Colonic mucosa (tissue), 4 donors: ENCODE measurements around the gene RASGEF1C. TPM values are rescaled to one million over a fixed set of nuclear protein-coding genes. Genes with fewer than 3 reads are reported as not detected.

ENCODE experiments used
- DNase-seq: peaks from one replicate; pipeline ENCODE4 v3.0.0-alpha.2; 2020
- H3K27ac ChIP-seq: fragments of 200-600 bp; one replicate; pipeline ENCODE4 v1.8.0; 2021
- H3K27me3 ChIP-seq: fragments of 200-600 bp; one replicate; pipeline ENCODE4 v1.8.0; 2021
- H3K36me3 ChIP-seq: fragments of 200-600 bp; one replicate; pipeline ENCODE4 v1.8.0; 2021
- H3K4me1 ChIP-seq: fragments of 200-600 bp; one replicate; pipeline ENCODE4 v1.8.0; 2021; ENCODE audit warnings: mild to moderate bottlenecking
- H3K4me3 ChIP-seq: fragments of 200-600 bp; one replicate; pipeline ENCODE4 v1.8.0; 2021
- H3K9ac ChIP-seq, 2 donors: one replicate each; pipeline ENCODE4 v1.7.0; 2013; ENCODE audit warnings: control low read depth in 2 of 2, low read depth in 2 of 2, low read length in 2 of 2
- H3K9me3 ChIP-seq: fragments of 200-600 bp; one replicate; pipeline ENCODE4 v1.8.0; 2021
- intact Hi-C: fragments of 100-400 bp; cut with DNase I; formaldehyde crosslinking; loops from one replicate; pipeline ENCODE4 v1.14.1; 2022
- total RNA-seq, 2 donors: library from RNA; stranded (reverse); fragmentation: NEBNext Ultra II Directional in 1 of 2; extraction: Animal tissue kit (Norgen Biotek cat#: 25700) in 1 of 2; gene quantifications; one replicate each; pipeline ENCODE4 v1.2.1, GENCODE V29; 2021
- TF ChIP-seq, protein P1 (sequence below): fragments of 200-600 bp; IDR thresholded peaks from one replicate; pipeline ENCODE4 v1.8.0; 2022; ENCODE audit warnings: antibody characterized with exemption, mild to moderate bottlenecking
- donor health status: healthy.
- donor health status: DM: no; HTN: no; CAD: no.
- donor health status: DM: no; HTN: no; CAD: no.

RASGEF1C gene
- total RNA-seq, 2 donors from 2014 or later = 0.85 TPM; not detected in 1

DNA sequence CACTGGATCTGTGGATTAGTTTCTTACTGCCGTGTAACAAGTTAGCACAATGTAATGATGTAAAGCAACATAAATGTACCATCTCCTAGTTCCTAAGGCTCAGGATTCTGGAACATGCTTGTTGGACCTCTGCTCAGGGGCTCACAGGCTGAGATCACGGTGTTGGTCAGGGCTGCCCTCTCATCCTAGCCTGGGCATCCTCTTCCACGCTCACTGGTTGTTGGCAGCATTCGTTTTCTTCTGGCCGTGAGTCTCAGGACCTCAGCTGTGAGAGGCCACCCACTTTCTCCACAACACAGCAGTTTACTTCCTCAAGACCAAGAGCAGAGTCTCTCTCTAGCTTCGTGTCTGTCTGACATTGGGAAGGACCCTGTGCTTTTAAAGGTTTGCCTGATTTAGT is 17.3 kb downstream of the RASGEF1C start:
- Histone ChIP-seq H3K27ac (no peak overlapping the region), H3K4me3 (no peak overlapping the region), H3K9me3 (no peaks in the 10 kb centered on the region), H3K27me3 (no peaks in the 10 kb centered on the region), H3K4me1 (no peaks in the 10 kb centered on the region), H3K36me3 (no peaks in the 10 kb centered on the region), H3K9ac (no peak overlapping the region)
- TF ChIP-seq, protein P1, sequence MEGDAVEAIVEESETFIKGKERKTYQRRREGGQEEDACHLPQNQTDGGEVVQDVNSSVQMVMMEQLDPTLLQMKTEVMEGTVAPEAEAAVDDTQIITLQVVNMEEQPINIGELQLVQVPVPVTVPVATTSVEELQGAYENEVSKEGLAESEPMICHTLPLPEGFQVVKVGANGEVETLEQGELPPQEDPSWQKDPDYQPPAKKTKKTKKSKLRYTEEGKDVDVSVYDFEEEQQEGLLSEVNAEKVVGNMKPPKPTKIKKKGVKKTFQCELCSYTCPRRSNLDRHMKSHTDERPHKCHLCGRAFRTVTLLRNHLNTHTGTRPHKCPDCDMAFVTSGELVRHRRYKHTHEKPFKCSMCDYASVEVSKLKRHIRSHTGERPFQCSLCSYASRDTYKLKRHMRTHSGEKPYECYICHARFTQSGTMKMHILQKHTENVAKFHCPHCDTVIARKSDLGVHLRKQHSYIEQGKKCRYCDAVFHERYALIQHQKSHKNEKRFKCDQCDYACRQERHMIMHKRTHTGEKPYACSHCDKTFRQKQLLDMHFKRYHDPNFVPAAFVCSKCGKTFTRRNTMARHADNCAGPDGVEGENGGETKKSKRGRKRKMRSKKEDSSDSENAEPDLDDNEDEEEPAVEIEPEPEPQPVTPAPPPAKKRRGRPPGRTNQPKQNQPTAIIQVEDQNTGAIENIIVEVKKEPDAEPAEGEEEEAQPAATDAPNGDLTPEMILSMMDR = no peak
- DNase-seq = no peak
- intact Hi-C loops = no loop called here

DNA sequence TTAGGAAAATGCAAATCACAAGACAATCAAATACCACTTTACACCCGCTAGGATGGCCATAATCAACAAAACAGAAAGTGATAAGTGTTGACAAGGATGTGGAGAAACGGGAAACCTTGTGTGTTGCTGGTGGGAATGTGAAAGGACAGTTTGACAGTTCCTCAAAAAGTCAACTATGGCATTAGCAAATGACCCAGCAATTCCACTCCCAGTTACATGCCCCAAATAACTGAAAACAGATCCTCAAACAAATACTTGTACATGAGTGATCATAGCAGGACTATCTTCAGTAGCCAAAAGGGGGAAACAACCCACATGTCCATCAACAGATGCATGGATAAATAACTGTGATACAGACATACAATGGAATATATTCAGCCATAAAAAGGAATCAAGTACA is 21.2 kb downstream of the RASGEF1C start:
- no peak overlapping the region for H3K9ac ChIP-seq
- no peaks in the 10 kb centered on the region for H3K36me3 ChIP-seq
- H3K27ac ChIP-seq = no peak overlapping the region
- H3K27me3 ChIP-seq = no peaks in the 10 kb centered on the region
- intact Hi-C loops = no loop called here
- no peaks in the 10 kb centered on the region for H3K4me1 ChIP-seq
- no peaks in the 10 kb centered on the region for H3K9me3 ChIP-seq
- TF ChIP-seq, protein P1 = no peak
- DNase-seq = peak; percentile 7
- H3K4me3 ChIP-seq = no peak overlapping the region

DNA sequence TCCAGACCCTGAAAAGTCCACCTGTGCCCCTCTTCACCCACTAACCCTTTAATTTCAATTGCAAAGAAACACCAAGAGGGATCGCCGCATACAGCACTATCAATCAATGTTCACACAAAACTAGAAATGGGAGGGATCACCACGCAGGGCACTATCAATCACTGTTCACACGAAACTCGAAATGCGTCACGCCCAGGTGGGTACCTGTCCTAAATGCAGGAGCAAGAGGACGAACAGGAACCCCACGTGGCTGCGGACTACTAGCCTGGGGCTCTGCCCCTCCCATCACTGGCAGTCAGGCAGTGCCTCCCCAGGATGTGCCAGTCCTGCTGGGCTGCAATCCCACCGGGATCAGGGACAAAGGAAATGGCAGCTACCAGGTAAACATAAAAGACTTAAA is 28.2 kb downstream of the RASGEF1C start:
- Histone ChIP-seq H3K27me3 (no peaks in the 10 kb centered on the region), H3K4me1 (no peaks in the 10 kb centered on the region), H3K4me3 (no peak overlapping the region), H3K36me3 (no peaks in the 10 kb centered on the region), H3K9ac (no peak overlapping the region), H3K9me3 (no peaks in the 10 kb centered on the region), H3K27ac (no peak overlapping the region)
- intact Hi-C loops = no loop called here
- peak; percentile 6 for DNase-seq
- TF ChIP-seq, protein P1 = no peak

DNA sequence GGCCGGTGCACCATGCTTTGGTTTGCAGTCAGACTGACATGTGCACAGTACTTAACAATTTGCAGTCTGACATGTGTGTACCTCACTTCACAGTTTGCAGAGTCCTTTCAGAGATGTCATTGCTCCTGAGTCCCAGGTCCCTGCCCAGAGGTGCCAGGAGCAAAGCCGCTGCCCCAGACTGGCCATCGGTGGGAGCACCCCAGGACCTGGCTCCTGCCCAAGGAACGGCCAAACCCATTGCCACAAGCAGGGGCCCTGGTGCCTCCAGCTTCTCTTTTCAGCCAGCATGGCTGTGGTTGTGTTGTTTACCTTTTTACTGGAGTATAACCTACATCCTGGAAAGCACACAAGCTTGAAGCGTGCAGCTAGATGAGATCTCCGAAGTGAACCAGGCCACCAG is 28.6 kb downstream of the RASGEF1C start:
- DNase-seq = peak; percentile 13
- no peak overlapping the region for H3K27ac ChIP-seq
- TF ChIP-seq, protein P1 = no peak
- no peak overlapping the region for H3K9ac ChIP-seq
- no peak overlapping the region for H3K4me3 ChIP-seq
- H3K4me1 ChIP-seq = no peaks in the 10 kb centered on the region
- intact Hi-C loops = no loop called here
- H3K27me3 ChIP-seq = no peaks in the 10 kb centered on the region
- no peaks in the 10 kb centered on the region for H3K9me3 ChIP-seq
- H3K36me3 ChIP-seq = no peaks in the 10 kb centered on the region

DNA sequence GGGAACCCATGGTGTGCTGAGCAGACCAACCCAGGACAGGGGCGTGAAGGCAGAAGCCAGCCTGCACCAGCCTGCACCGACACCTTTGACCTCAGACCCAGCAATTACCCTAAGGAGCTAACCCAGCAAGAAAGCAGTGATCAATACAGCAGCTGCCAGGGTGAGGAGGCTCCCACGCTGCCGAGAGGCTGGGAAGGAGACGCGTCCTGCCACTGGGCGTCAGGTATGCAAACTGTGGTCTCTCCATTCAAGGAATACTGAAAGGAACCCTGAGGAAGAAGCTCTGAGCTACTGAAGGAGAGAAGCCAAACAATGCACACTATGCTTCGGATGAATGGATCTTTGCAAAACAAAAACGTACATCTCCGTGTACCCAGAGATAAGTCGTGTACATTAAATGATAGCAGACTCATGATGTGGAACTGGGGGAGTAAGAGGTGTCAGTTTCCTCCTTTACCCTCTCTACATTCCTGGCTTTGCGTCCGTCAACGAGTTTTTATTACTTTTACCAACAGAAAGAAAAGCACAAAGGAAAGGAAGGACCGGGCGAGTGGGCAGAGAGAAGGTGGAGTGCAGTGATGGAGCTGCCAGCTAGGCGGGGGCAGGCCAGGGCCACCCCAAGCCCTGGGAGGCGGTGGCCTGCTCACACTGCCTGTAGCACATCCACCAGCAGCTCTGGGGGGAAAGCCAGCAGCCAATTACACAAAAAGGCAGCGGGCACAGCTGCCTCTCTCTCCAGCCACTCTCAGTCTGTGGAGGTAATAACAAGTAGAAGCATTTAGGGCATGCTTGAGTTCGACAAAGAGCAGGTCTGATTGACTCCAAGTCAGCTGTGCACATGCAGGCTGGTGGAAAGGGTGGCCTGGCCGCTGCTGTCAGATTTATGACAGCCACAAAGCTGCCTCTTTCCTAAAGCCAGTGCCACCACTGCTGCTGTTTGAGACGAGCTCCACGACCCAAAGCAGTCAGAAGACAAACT is 29.3 kb downstream of the RASGEF1C start:
- no peak overlapping the region for H3K9ac ChIP-seq
- no peaks in the 10 kb centered on the region for H3K36me3 ChIP-seq
- H3K27me3 ChIP-seq = no peaks in the 10 kb centered on the region
- no peaks in the 10 kb centered on the region for H3K4me1 ChIP-seq
- no peak overlapping the region for H3K27ac ChIP-seq
- H3K9me3 ChIP-seq = no peaks in the 10 kb centered on the region
- H3K4me3 ChIP-seq = no peak overlapping the region
- peak; percentile 7 for DNase-seq
- intact Hi-C loops = no loop called here
- TF ChIP-seq, protein P1 = no peak
